Measurements from ENCODE around the gene EMILIN2. TPM values are rescaled to one million over a fixed set of nuclear protein-coding genes. Genes with fewer than 3 reads are reported as not detected.

The EMILIN2 gene
- total and polyA plus RNA-seq, 9 of the 15 experiments (the other 6 are each of a cell fraction or from before 2014, with no cell fraction given), result 0.01 to 0.40 (median 0.19) TPM

- TF ChIP-seq MEF2A (IDR thresholded peaks at IDR 0.05; ENCODE audit: control insufficient read depth, low read depth, low read length), result no peak
- TF ChIP-seq HOMEZ (CRISPR knock-in tag; IDR thresholded peaks at IDR 0.05), result no peak
- no peak for TF ChIP-seq L3MBTL2 (IDR thresholded peaks at IDR 0.05)
- no peak for TF ChIP-seq ZBTB17 (CRISPR knock-in tag; IDR thresholded peaks at IDR 0.05)
- TF ChIP-seq PBX2 (CRISPR knock-in tag; IDR thresholded peaks at IDR 0.05; ENCODE audit: low read depth), result no peak
- TF ChIP-seq PBX2 (tag; conservative IDR thresholded peaks at IDR 0.05; ENCODE audit: low read depth), result no peak
- no peak for TF ChIP-seq ZNF121 (CRISPR knock-in tag; conservative IDR thresholded peaks at IDR 0.05)
- no peak for TF ChIP-seq POLR2H (tag; IDR thresholded peaks at IDR 0.05; ENCODE audit: low read depth)
- no peak for TF ChIP-seq NCOA2 (IDR thresholded peaks at IDR 0.05; ENCODE audit: partially characterized antibody in 2 of 2)
- no peak for TF ChIP-seq SRF (CRISPR knock-in tag; IDR thresholded peaks at IDR 0.05)
- CTCF ChIA-PET (ENCODE audit: low intra/inter-chr PET ratio), result no interaction called here
- no peak overlapping the region for H3K27ac ChIP-seq (ENCODE audit: extremely low read depth, low read depth, low read length)
These were observed 43.8 kb downstream of the EMILIN2 start for GRCh38 chr18:2890606-2891005.

More at GRCh38 chr18:2890606-2891005, 43.8 kb downstream of the EMILIN2 start:
- Histone ChIP-seq H3K4me3 (no peak overlapping the region), H3K27me3 (ENCODE audit: control insufficient read depth in 2 of 2, insufficient read depth in 2 of 2, low read length in 2 of 2) (peaks cover 9 to 23% of the 10 kb centered on the region in 2 experiments; a peak in 3 of 5 replicates), H3K79me2 (ENCODE audit: control insufficient read depth, insufficient read depth, low read length) (no peaks in the 10 kb centered on the region), H3K9me1 (ENCODE audit: control insufficient read depth, insufficient read depth, low read length) (no peaks in the 10 kb centered on the region), H3K4me2 (ENCODE audit: insufficient read depth, low read length) (no peak overlapping the region), H3K36me3 (ENCODE audit: control insufficient read depth, insufficient read depth, low read length) (no peaks in the 10 kb centered on the region), H3K4me1 (replicated peaks in 1 of 2; ENCODE audit: control insufficient read depth in 2 of 2, insufficient read depth in 2 of 2, low read length in 2 of 2) (peaks cover 20 to 29% of the 10 kb centered on the region in 2 experiments; a peak in 4 of 5 replicates), H2AFZ (ENCODE audit: low read depth, low read length) (no peak overlapping the region), H3K9me3 (replicated peaks; ENCODE audit: control insufficient read depth, insufficient read depth, low read depth, low read length) (peaks cover 3% of the 10 kb centered on the region), H3K9ac (ENCODE audit: insufficient read depth in 1 of 2, low read depth in 2 of 2, low read length in 2 of 2) (no peak overlapping the region), H4K20me1 (replicated peaks; ENCODE audit: control insufficient read depth, insufficient read depth, low read length) (peaks cover 8% of the 10 kb centered on the region; the same call in 1 of the 2 replicates)
- intact Hi-C loops (cut with micrococcal nuclease), result no loop called here
- no peak for FAIRE-seq
- POLR2A ChIA-PET, result interaction anchor here (0.8 to 1.2 kb wide), 3 partner anchors 23 to 50 kb away, joined by 3 to 5 read pairs (median 3); no protein-coding TSS in a partner anchor
- BruUV-seq (replicated peaks), result no TSS peak
- 3% methylated on average over 5 of the region's 5 CpGs for WGBS (ENCODE audit: insufficient coverage, low coverage, missing lambda C conversion rate)
- in situ Hi-C loops (cut with MboI), result no loop called here
- no peak for DNase-seq (ENCODE audit: extremely low read depth in 1 of 4, low spot score in 3 of 4)
- ATAC-seq, result no peak
